DMS 273 (cell line): ENCODE measurements around the gene TTC33.
"Not testable (repeated sequence)": the region's sequence is repeated elsewhere in the genome, so short reads cannot be mapped to it uniquely, and the experiment has no call there.

Experiments
- DNase-seq: peaks from one replicate; lab custom pipeline; 2025; ENCODE audit not compliant: unreplicated experiment; lab: John Stamatoyannopoulos, UW

TTC33 gene

GRCh38 chr5:40615586-40616170 lies 140.1 kb downstream of the TTC33 start:
- no peak for DNase-seq

DNA sequence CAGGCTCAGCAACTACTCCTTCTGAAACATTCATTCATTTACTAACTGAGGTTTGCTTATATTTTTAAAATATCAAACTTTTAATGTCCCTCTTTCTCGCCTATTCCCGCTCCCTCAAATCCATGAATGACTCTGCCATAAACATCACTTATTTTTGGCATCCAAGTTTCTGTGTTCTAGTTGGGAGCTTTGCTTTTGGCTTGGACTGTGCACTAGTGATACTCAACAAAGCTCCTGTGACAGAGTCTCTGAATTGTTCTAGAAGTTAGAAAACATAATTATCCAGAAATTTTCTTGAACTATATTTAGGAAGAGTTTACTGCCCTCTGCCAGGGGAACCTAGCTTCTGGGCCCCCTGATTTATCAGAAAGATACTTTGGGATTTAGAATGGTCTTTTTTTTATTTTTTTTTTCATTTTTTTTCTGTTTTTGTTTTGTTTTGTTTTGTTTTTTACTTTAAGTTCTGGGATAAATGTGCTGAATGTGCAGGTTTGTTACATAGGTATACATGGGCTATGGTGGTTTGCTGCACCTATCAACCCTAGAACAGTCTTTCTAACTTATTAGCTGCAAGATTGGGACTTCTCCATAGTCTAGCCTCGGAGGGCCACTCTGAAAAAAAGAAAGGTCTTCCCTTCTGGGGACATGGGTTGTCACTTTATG lies 140.7 kb downstream of the TTC33 start:
- no peak for DNase-seq

DNA sequence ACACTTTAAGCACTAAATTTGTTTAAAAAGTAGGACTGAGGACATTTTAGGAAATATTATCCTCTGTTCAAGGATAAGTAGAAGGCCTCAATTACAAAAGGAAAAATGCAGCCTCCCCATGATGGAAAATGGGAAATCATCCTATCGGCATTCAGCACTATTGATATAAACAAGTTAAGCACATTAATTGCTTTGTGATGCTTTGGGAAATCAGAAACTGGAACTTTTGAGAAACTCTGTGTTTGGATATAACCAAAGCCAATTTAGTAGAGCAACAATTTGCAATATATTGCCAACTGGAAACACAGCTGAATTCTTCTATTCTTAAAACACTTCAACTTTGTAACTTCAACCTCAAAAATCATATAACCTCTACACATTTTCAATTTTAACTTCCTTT lies 141.3 kb downstream of the TTC33 start:
- no peak for DNase-seq

GRCh38 chr5:40607202-40607601 lies 148.6 kb downstream of the TTC33 start:
- no peak for DNase-seq

DNA sequence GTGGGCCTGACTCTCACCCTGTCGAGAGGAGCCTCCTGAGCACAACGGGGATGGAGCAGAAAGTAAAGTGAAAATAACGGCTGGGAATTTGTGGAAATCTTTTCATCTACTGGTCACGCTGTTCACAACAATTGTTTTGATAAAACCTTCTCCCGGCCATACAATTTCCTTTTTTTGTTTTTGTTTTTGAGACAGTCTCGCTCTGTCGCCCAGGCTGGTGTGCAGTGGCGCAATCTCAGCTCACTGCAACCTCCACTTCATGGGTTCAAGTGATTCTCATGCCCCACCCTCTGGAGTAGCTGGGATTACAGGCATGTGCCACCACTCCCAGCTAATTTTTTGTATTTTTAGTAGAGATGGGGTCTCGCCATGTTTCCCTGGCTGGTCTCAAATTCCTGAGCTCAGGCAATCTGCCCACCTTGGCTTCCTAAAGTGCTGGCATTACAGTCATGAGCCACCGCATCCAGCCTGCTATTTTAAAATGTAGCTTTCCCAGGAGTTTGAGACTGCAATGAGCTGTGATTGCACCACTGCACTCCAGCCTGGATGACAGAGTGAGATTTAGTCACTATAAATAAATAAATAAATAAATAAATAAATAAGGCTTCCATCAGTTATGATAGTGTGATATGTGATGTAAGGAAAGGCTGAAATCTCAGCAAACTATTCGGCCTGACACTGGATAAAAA lies 149.5 kb downstream of the TTC33 start:
- no peak for DNase-seq

- no peak for DNase-seq
Measured at GRCh38 chr5:40605295-40605958, 150.3 kb downstream of the TTC33 start.

DNA sequence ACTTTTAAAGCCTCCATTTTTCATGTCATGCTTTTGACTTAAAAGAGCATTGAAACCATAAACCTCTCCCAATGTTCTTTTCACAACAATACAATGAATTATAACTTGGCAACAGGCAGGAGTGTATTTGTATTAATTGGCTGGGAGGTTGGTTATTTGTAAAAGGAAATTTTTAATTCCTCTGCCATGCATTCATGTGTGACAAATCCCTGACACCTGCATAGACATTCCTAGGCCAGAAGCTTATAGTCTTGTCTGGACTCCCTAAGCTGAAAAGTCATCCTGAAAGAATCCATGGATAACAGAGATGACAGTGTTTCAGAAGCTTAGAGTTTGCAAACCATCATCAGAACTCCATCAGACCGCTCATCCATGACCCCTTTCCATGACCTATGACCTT lies 152.4 kb downstream of the TTC33 start:
- no peak for DNase-seq

GRCh38 chr5:40601198-40601868 lies 154.4 kb downstream of the TTC33 start:
- no peak for DNase-seq

DNA sequence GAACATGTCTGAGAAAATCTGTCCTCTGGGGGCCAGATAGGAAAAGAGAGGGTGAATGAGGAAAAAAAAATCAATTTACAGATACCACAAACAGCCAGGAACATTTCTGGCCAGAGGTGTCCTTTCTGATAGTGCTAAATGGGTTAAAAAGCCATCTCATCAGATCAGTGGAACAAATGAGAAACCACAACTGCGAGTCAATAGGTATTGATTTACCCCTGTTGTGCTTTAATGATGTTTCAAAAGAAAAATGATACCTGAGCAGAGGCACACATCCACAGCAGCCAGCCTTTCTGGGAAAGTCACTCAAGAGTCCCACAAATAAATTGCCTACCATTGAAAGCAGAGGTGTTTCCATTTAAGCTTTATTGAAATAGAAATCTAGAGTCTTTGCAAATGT lies 155.4 kb downstream of the TTC33 start:
- DNase-seq: no peak

GRCh38 chr5:40599676-40600075 lies 156.1 kb downstream of the TTC33 start:
- DNase-seq: no peak

DNA sequence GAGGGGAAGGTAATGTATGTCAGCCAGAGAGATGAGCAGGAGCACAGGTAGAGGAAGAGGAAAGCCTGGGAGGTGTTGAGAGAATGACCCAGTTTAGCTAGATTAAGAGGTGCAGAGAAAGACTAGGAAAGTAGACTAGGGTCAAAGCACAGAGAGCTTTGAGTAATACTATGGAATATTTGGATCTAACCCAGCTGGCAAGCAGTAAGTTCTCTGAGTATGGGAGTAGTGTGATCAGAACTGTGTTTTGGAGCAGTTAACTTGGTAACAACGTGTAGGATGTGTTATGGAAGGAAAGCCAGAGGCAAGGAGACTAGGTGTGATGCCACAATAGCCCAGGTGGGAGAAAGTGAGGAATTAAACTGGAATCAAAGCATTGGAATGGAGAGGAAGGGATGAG lies 160.9 kb downstream of the TTC33 start:
- DNase-seq: no peak

DNA sequence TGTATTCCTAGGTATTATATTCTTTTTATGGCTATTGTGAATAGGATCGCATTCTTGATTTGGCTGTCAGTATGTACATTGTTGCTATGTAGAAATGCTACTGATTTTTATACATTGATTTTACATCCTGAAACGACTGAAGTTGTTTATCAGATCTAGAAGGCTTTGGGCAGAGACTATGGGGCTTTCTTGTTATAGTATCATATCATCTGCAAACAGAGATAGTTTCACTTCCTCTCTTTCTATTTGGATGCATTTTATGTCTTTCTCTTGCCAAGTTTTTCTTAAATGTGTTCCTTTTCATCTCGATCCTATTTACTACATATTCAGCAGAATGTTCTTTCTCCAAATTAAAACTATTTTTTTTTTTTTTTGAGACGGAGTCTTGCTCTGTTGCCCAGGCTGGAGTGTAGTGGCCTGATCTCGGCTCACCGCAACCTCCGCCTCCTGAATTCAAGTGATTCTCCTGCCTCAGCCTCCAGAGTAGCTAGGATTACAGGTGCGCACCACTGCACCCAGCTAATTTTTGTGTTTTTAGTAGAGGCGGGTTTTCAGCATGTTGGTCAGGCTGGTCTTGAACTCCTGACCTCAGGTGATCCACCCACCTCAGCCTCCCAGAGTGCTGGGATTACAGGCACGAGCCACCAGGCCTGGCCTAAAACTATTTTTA lies 163.9 kb downstream of the TTC33 start:
- not testable (repeated sequence) for DNase-seq

DNA sequence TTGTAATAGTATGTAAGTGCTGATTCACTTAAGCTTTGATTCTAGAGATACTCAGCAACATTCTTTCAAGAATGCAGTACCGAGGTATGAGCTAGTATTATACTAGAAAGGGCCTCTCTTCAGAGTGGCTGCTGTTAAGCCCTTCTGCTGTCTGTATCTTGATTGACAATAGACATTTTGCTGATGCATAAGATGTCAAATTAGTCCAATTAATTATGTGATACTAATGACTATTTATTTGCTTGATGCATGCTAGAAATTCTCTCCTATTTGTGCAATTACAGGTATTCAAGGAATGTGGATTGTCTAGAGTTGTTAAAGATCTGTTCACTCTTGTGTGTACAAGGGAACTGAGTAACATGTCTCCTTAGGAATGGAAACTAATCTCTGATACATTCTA lies 168.4 kb downstream of the TTC33 start:
- no peak for DNase-seq

- DNase-seq: no peak
Measured at GRCh38 chr5:40585537-40586267, 170.1 kb downstream of the TTC33 start.

DNA sequence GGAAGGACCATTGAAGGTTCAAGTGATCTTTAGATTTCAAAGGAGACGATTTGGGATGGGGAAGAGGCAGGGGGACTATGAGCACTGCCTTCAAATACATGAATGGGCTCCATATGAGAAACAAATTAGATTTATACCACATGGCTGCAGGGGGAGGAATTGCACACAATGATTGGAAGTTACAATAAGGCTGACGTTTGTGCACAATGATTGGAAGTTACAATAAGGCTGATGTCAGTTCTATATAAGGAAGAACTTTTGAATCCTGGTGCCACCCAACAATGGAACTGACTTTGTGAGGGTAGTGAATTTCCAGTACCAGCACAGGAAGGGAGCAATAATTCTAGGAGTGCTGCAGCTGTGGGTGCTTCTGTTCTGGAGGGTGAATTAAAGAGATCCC lies 171.7 kb downstream of the TTC33 start:
- no peak for DNase-seq

GRCh38 chr5:40578501-40579451 lies 177.0 kb downstream of the TTC33 start:
- DNase-seq: no peak

- no peak for DNase-seq
Measured at GRCh38 chr5:40577718-40578117, 178.0 kb downstream of the TTC33 start.

- DNase-seq: no peak
Measured at GRCh38 chr5:40575921-40576320, 179.8 kb downstream of the TTC33 start.

- DNase-seq: no peak
Measured at GRCh38 chr5:40575411-40575810, 180.3 kb downstream of the TTC33 start.
